H9 (cell line): ENCODE measurements around the gene PDZRN4. TPM values are rescaled to one million over a fixed set of nuclear protein-coding genes. Genes with fewer than 3 reads are reported as not detected.

Experiments
- DNase-seq: peaks from one replicate; pipeline ENCODE4 v3.0.0-alpha.2; 2017
- H2AFZ ChIP-seq: one replicate; pipeline ENCODE4 v1.6.1; 2013; ENCODE audit warnings: mild to moderate bottlenecking, low read length, control low read depth, moderate library complexity
- H2AK5ac ChIP-seq: 2 replicates; pipeline ENCODE4 v1.6.1; 2013; ENCODE audit warnings: low read length, control low read depth, mixed read lengths; ENCODE audit not compliant: insufficient read length
- H2BK120ac ChIP-seq: one replicate; pipeline ENCODE4 v1.6.1; 2013; ENCODE audit warnings: low read depth, mild to moderate bottlenecking, low read length, control low read depth, inconsistent platforms; ENCODE audit not compliant: poor library complexity, severe bottlenecking
- H2BK12ac ChIP-seq: 2 replicates; pipeline ENCODE4 v1.6.1; 2013; ENCODE audit warnings: low read length, control low read depth, mixed read lengths, low read depth; ENCODE audit not compliant: insufficient read length
- H2BK15ac ChIP-seq: 2 replicates; pipeline ENCODE4 v1.6.1; 2013; ENCODE audit warnings: low read depth, low read length, control low read depth
- H2BK20ac ChIP-seq: one replicate; pipeline ENCODE4 v1.6.1; 2013; ENCODE audit warnings: low read depth, mild to moderate bottlenecking, low read length, control low read depth, inconsistent platforms; ENCODE audit not compliant: poor library complexity, severe bottlenecking
- H2BK5ac ChIP-seq: 2 replicates; pipeline ENCODE4 v1.6.1; 2013; ENCODE audit warnings: low read length, control low read depth, mixed read lengths; ENCODE audit not compliant: insufficient read length
- H3K14ac ChIP-seq: 2 replicates; pipeline ENCODE4 v1.6.1; 2013; ENCODE audit warnings: low read length, control low read depth; ENCODE audit not compliant: insufficient read depth
- H3K18ac ChIP-seq: 2 replicates; pipeline ENCODE4 v1.6.1; 2013; ENCODE audit warnings: low read depth, mild to moderate bottlenecking, mixed read lengths, low read length, control low read depth; ENCODE audit not compliant: insufficient read length
- H3K23ac ChIP-seq: 2 replicates; pipeline ENCODE4 v1.6.1; 2013; ENCODE audit warnings: low read length, control low read depth, mixed read lengths, low read depth; ENCODE audit not compliant: insufficient read length
- H3K23me2 ChIP-seq: 2 replicates; pipeline ENCODE4 v1.6.1; 2013; ENCODE audit warnings: low read depth, mild to moderate bottlenecking, mixed read lengths, low read length, control low read depth; ENCODE audit not compliant: insufficient read length, poor library complexity, severe bottlenecking
- H3K27ac ChIP-seq: 2 replicates; pipeline ENCODE4 v1.5.1; 2013; ENCODE audit warnings: low read length, control low read depth, mixed read lengths, low read depth; ENCODE audit not compliant: insufficient read length
- H3K27me3 ChIP-seq: 2 replicates; pipeline ENCODE4 v1.6.1; 2013; ENCODE audit warnings: low read length, control low read depth, inconsistent platforms; ENCODE audit not compliant: insufficient read depth
- H3K4ac ChIP-seq: 2 replicates; pipeline ENCODE4 v1.6.1; 2013; ENCODE audit warnings: low read depth, mild to moderate bottlenecking, control low read depth, inconsistent platforms, low read length, moderate library complexity
- H3K4me1 ChIP-seq: 2 replicates; pipeline ENCODE4 v1.6.1; 2013; ENCODE audit warnings: low read length, control low read depth, inconsistent platforms; ENCODE audit not compliant: insufficient read depth
- H3K4me2 ChIP-seq: 2 replicates; pipeline ENCODE4 v1.6.1; 2013; ENCODE audit warnings: low read length, control low read depth, mixed read lengths; ENCODE audit not compliant: insufficient read length, insufficient read depth
- H3K56ac ChIP-seq: 2 replicates; pipeline ENCODE4 v1.6.1; 2013; ENCODE audit warnings: low read depth, mild to moderate bottlenecking, mixed read lengths, low read length, control low read depth; ENCODE audit not compliant: insufficient read length
- H3K79me1 ChIP-seq: 2 replicates; pipeline ENCODE4 v1.6.1; 2013; ENCODE audit warnings: low read depth, mild to moderate bottlenecking, moderate library complexity, low read length, control low read depth, inconsistent platforms; ENCODE audit not compliant: insufficient read depth, poor library complexity, severe bottlenecking
- H3K79me2 ChIP-seq: 2 replicates; pipeline ENCODE4 v1.6.1; 2013; ENCODE audit warnings: low read length, control low read depth, inconsistent platforms; ENCODE audit not compliant: insufficient read depth
- H3K9ac ChIP-seq: 2 replicates; pipeline ENCODE4 v1.6.1; 2013; ENCODE audit warnings: low read length, control low read depth, mixed read lengths; ENCODE audit not compliant: insufficient read length; ENCODE audit errors: extremely low read depth
- H3K9me3 ChIP-seq: one replicate; pipeline ENCODE4 v1.6.1; 2013; ENCODE audit warnings: low read depth, low read length, inconsistent platforms; ENCODE audit not compliant: control insufficient read depth
- H3T11ph ChIP-seq: one replicate; pipeline ENCODE4 v1.6.1; 2013; ENCODE audit warnings: mild to moderate bottlenecking, low read length, control low read depth, inconsistent platforms
- H4K20me1 ChIP-seq: one replicate; pipeline ENCODE4 v1.6.1; 2013; ENCODE audit not compliant: control insufficient read depth, insufficient read length, insufficient read depth
- H4K5ac ChIP-seq: 2 replicates; pipeline ENCODE4 v1.6.1; 2013; ENCODE audit warnings: low read depth, mild to moderate bottlenecking, mixed read lengths, low read length, control low read depth; ENCODE audit not compliant: insufficient read length
- H4K8ac ChIP-seq: replicated peaks from 2 replicates; pipeline ENCODE4 v1.6.1; 2013; ENCODE audit warnings: low read length, control low read depth, mixed read lengths, low read depth; ENCODE audit not compliant: insufficient read length
- H4K91ac ChIP-seq: 2 replicates; pipeline ENCODE4 v1.6.1; 2013; ENCODE audit warnings: low read depth, mild to moderate bottlenecking, moderate library complexity, mixed read lengths, low read length, control low read depth; ENCODE audit not compliant: insufficient read length
- H3K27ac Mint-ChIP-seq, 3 experiments: 2 replicates in 2 of 3; 3 replicates in 1 of 3; pipeline ENCODE4 v1.8.0; 2020 to 2021; ENCODE audit warnings: mixed read lengths in 3 of 3, mild to moderate bottlenecking in 1 of 3, moderate library complexity in 1 of 3
- H3K27me3 Mint-ChIP-seq: 2 replicates; pipeline ENCODE4 v1.8.0; 2021; ENCODE audit warnings: low read depth, mild to moderate bottlenecking, moderate library complexity, mixed read lengths
- H3K36me3 Mint-ChIP-seq, 3 experiments: 2 replicates in 2 of 3; 3 replicates in 1 of 3; pipeline ENCODE4 v1.8.0; 2020 to 2021; ENCODE audit warnings: low read depth in 3 of 3, mixed read lengths in 3 of 3; ENCODE audit not compliant: insufficient read depth in 1 of 3
- H3K4me1 Mint-ChIP-seq, 2 experiments: 2 replicates each; pipeline ENCODE4 v1.8.0; 2020; ENCODE audit warnings: mixed read lengths in 2 of 2
- H3K4me3 Mint-ChIP-seq, 2 experiments: 2 replicates in 1 of 2; 3 replicates in 1 of 2; pipeline ENCODE4 v1.8.0; 2020 to 2021; ENCODE audit warnings: mild to moderate bottlenecking in 2 of 2, mixed read lengths in 2 of 2, moderate library complexity in 1 of 2
- H3K9me3 Mint-ChIP-seq, 2 experiments: 2 replicates in 1 of 2; 3 replicates in 1 of 2; pipeline ENCODE4 v1.8.0; 2020; ENCODE audit warnings: mild to moderate bottlenecking in 2 of 2, mixed read lengths in 2 of 2, moderate library complexity in 1 of 2
- WGBS: extraction: QIAGEN DNeasy Blood & Tissue Kit; methylation state at CpG from one replicate; pipeline ENCODE4 v1.1.7; 2013; ENCODE audit warnings: missing lambda C conversion rate, low lambda C conversion rate, mixed read lengths; ENCODE audit not compliant: insufficient read length; ENCODE audit errors: extremely low coverage; 5-methylcytosine and 5-hydroxymethylcytosine counted together
- total RNA-seq: library from RNA; stranded (reverse); gene quantifications from 2 replicates; pipeline ENCODE4 v1.2.1, GENCODE V29; 2021
- TF ChIP-seq, protein P1 (sequence below): fragments of 200-600 bp; sonication (generic); conservative IDR thresholded peaks from 3 replicates; pipeline ENCODE4 v1.8.0; 2021; ENCODE audit warnings: antibody characterized with exemption, mild to moderate bottlenecking

PDZRN4 gene
- total RNA-seq, 1 experiment from 2014 or later, result not detected

DNA sequence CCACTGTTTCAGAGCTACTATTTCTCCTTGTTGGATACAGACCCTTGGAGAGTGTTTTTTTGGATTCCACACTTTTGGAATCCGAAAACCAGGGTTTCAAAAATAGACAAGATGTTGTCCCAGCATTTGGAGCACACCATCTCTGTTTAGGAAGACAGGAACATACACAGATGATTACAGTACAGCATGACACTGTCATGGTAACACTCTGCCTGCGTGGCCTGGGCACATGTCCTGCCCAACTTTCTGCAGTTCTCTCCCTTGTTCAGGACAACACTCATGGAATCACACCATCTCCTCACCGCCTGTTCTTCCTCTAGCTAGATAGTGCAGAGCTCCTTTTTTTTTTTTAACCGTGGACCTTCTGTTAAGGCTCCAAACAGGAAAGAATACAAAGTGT lies 369.2 kb downstream of the PDZRN4 start:
- Histone ChIP-seq H2AFZ (no peak overlapping the region), H3K9ac (no peak overlapping the region), H3K23ac (no peak overlapping the region), H2BK20ac (no peak overlapping the region), H3K23me2 (no peaks in the 10 kb centered on the region), H2AK5ac (no peak overlapping the region), H2BK120ac (no peak overlapping the region), H3K9me3 (no peaks in the 10 kb centered on the region), H3K4me2 (no peak overlapping the region), H3T11ph (no peak overlapping the region), H3K27ac (no peak overlapping the region), H3K79me2 (no peaks in the 10 kb centered on the region), H3K56ac (no peak overlapping the region), H3K18ac (no peak overlapping the region), H4K20me1 (no peaks in the 10 kb centered on the region), H4K91ac (no peak overlapping the region), H3K27me3 (no peaks in the 10 kb centered on the region), H3K4ac (no peak overlapping the region), H2BK15ac (no peak overlapping the region), H3K4me1 (no peaks in the 10 kb centered on the region; the same call in 1 of the 2 replicates), H2BK12ac (no peak overlapping the region), H4K8ac (no peak overlapping the region), H2BK5ac (no peak overlapping the region), H3K79me1 (no peaks in the 10 kb centered on the region), H3K14ac (no peak overlapping the region), H4K5ac (no peak overlapping the region)
- DNase-seq, result no peak
- Mint-ChIP-seq H3K9me3 (peaks cover 0 to 2% of the 10 kb centered on the region in 2 experiments; a peak in 1 of 5 replicates), H3K4me3 (no peak overlapping the region), H3K36me3 (no peaks in the 10 kb centered on the region; a peak in 1 of 7 replicates), H3K27ac (no peak overlapping the region), H3K4me1 (peaks cover 21 to 26% of the 10 kb centered on the region in 2 experiments), H3K27me3 (no peaks in the 10 kb centered on the region)
- WGBS, result no CpG with 5 or more reads among the region's 4 CpGs
- TF ChIP-seq, protein P1, sequence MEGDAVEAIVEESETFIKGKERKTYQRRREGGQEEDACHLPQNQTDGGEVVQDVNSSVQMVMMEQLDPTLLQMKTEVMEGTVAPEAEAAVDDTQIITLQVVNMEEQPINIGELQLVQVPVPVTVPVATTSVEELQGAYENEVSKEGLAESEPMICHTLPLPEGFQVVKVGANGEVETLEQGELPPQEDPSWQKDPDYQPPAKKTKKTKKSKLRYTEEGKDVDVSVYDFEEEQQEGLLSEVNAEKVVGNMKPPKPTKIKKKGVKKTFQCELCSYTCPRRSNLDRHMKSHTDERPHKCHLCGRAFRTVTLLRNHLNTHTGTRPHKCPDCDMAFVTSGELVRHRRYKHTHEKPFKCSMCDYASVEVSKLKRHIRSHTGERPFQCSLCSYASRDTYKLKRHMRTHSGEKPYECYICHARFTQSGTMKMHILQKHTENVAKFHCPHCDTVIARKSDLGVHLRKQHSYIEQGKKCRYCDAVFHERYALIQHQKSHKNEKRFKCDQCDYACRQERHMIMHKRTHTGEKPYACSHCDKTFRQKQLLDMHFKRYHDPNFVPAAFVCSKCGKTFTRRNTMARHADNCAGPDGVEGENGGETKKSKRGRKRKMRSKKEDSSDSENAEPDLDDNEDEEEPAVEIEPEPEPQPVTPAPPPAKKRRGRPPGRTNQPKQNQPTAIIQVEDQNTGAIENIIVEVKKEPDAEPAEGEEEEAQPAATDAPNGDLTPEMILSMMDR, result no peak
